HepG2 (cell line): ENCODE data around the gene PLA1A. TPM values are rescaled to one million over a fixed set of nuclear protein-coding genes. Genes with fewer than 3 reads are reported as not detected.

Experiments
- HCFC1 ChIP-seq: fragments of 150-350 bp; IDR thresholded peaks from 2 replicates; pipeline ENCODE4 v1.6.1; 2014; ENCODE audit warnings: low read depth, low read length
- HNF4A ChIP-seq: sonication (generic); formaldehyde crosslinking; IDR thresholded peaks from 2 replicates; pipeline ENCODE4 v1.4.0; 2020; ENCODE audit warnings: missing genetic modification reagents
- MTF2 ChIP-seq: sonication (generic); formaldehyde crosslinking; IDR thresholded peaks from 2 replicates; pipeline ENCODE4 v1.5.0; 2020; ENCODE audit warnings: missing genetic modification reagents, borderline replicate concordance
- NFIC ChIP-seq: IDR thresholded peaks from 2 replicates; pipeline ENCODE4 v1.6.1; 2012; ENCODE audit warnings: mild to moderate bottlenecking, low read length, inconsistent platforms
- NFYC ChIP-seq: IDR thresholded peaks from 2 replicates; pipeline ENCODE4 v1.6.1; 2016; ENCODE audit warnings: missing genetic modification reagents, missing compliant biosample characterization
- THYN1 ChIP-seq: sonication (generic); formaldehyde crosslinking; IDR thresholded peaks from 2 replicates; pipeline ENCODE4 v1.8.1; 2023; ENCODE audit warnings: low read depth, mild to moderate bottlenecking, moderate library complexity, missing genetic modification reagents, borderline replicate concordance
- YEATS4 ChIP-seq: sonication (generic); formaldehyde crosslinking; IDR thresholded peaks from 2 replicates; pipeline ENCODE4 v1.4.0; 2020; ENCODE audit warnings: missing genetic modification reagents, borderline replicate concordance
- ZNF121 ChIP-seq: sonication (generic); formaldehyde crosslinking; IDR thresholded peaks from 2 replicates; pipeline ENCODE4 v1.5.0; 2020; ENCODE audit warnings: mild to moderate bottlenecking, missing genetic modification reagents
- ZNF292 ChIP-seq: sonication (generic); formaldehyde crosslinking; IDR thresholded peaks from 2 replicates; pipeline ENCODE4 v1.8.1; 2022; ENCODE audit warnings: mild to moderate bottlenecking, low read depth, missing genetic modification reagents, borderline replicate concordance
- ZNF343 ChIP-seq: sonication (generic); formaldehyde crosslinking; IDR thresholded peaks from 2 replicates; pipeline ENCODE4 v1.4.0; 2020; ENCODE audit warnings: mild to moderate bottlenecking, missing genetic modification reagents
- ZNF556 ChIP-seq: sonication (generic); formaldehyde crosslinking; IDR thresholded peaks from 2 replicates; pipeline ENCODE4 v1.4.0; 2020; ENCODE audit warnings: mild to moderate bottlenecking, missing genetic modification reagents, borderline replicate concordance
- ZNF570 ChIP-seq: sonication (generic); formaldehyde crosslinking; IDR thresholded peaks from 2 replicates; pipeline ENCODE4 v1.4.0; 2020; ENCODE audit warnings: mild to moderate bottlenecking, missing genetic modification reagents, borderline replicate concordance
- ZNF605 ChIP-seq: sonication (generic); formaldehyde crosslinking; IDR thresholded peaks from 2 replicates; pipeline ENCODE4 v1.8.0; 2022; ENCODE audit warnings: mild to moderate bottlenecking, missing genetic modification reagents
- ZNF772 ChIP-seq: sonication (generic); formaldehyde crosslinking; IDR thresholded peaks from 2 replicates; pipeline ENCODE4 v1.5.0; 2020; ENCODE audit warnings: mild to moderate bottlenecking, missing genetic modification reagents
- polyA plus RNA-seq, 8 experiments: library from polyadenylated mRNA; depleted of rRNA in 3 of 8; stranded (reverse) in 7 of 8; unstranded in 1 of 8; fragments of >200 nt; fragmentation: Illumina TruSeq in 4 of 8; extraction: Trizol in 4 of 8; gene quantifications; 2 replicates each; pipeline versions ENCODE4 v1.2.1 to v1.2.3, GENCODE V29; 2011 to 2016; ENCODE audit warnings: low read depth in 4 of 8, missing spikeins in 1 of 8, mixed read lengths in 1 of 8; ENCODE audit not compliant: insufficient read depth in 1 of 8
- total RNA-seq, 5 experiments: library from RNA; depleted of rRNA; stranded (reverse); fragments of >200 nt; fragmentation: Illumina TruSeq; extraction: Trizol; gene quantifications; 2 replicates each; pipeline ENCODE4 v1.2.3, GENCODE V29; 2016; ENCODE audit warnings: low read depth in 1 of 5
- TF ChIP-seq, protein P1 (sequence below): sonication (generic); formaldehyde crosslinking; IDR thresholded peaks from 2 replicates; pipeline ENCODE4 v1.4.0; 2020; ENCODE audit warnings: missing genetic modification reagents, borderline replicate concordance
- TF ChIP-seq, protein P2 (sequence below): sonication (generic); formaldehyde crosslinking; IDR thresholded peaks from 2 replicates; pipeline ENCODE4 v1.9.0; 2022; ENCODE audit warnings: missing genetic modification reagents, mild to moderate bottlenecking, borderline replicate concordance
- TF ChIP-seq, protein P3 (sequence below): sonication (generic); formaldehyde crosslinking; IDR thresholded peaks from 2 replicates; pipeline ENCODE4 v1.4.0; 2020; ENCODE audit warnings: missing genetic modification reagents, borderline replicate concordance
- TF ChIP-seq, protein P4 (sequence below): sonication (generic); formaldehyde crosslinking; IDR thresholded peaks from 2 replicates; pipeline ENCODE4 v1.4.0; 2020; ENCODE audit warnings: low read depth, mild to moderate bottlenecking, missing genetic modification reagents

Gene PLA1A
- total and polyA plus RNA-seq, 2 of the 13 experiments (the other 11 are each of a cell fraction or from before 2014, with no cell fraction given) = 0.11 to 0.18 TPM

DNA sequence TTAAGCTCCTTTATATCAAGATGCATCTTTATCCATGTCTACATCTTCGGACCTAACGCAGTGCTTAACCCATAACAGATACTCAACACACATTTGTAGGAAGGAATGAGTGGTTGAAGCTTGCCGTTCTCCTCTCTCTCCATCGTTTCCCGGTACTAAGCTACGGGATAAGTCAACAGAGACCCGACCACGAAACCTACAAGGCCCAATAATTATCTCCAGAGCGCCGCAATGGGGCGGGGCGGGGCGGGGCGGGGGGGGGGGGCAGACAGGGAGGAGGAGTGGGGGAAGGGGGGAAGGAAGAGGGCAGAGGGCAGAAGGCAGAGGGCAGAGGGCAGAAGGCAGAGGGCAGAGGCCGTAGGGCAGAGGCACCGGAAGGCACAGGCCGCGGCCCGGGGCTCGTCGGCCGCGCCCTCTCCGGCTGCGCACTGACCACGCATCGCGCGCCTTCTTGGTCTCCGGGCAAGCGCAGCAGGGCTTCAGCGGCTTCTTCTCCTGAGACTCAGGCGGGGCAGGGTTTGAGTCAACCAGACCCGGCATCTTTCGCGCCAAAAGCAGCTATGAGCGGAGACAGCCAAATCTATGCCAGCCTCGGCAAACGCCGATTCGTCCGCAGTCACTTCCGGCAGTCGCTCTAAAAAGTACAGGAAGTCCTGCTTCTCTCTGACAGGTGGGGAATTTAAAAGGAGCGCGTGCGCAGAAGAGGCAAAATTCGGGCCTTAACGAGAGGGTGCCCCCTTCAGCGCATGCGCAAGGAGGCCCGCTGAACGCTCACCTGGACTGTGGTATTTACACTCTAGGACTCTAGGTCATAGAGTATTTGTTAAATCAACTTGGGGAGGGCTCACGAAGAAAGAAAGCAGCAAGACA, 79.3 kb downstream of the PLA1A start, which contains the start of gene COX17 (continued):
- TF ChIP-seq, protein P1, sequence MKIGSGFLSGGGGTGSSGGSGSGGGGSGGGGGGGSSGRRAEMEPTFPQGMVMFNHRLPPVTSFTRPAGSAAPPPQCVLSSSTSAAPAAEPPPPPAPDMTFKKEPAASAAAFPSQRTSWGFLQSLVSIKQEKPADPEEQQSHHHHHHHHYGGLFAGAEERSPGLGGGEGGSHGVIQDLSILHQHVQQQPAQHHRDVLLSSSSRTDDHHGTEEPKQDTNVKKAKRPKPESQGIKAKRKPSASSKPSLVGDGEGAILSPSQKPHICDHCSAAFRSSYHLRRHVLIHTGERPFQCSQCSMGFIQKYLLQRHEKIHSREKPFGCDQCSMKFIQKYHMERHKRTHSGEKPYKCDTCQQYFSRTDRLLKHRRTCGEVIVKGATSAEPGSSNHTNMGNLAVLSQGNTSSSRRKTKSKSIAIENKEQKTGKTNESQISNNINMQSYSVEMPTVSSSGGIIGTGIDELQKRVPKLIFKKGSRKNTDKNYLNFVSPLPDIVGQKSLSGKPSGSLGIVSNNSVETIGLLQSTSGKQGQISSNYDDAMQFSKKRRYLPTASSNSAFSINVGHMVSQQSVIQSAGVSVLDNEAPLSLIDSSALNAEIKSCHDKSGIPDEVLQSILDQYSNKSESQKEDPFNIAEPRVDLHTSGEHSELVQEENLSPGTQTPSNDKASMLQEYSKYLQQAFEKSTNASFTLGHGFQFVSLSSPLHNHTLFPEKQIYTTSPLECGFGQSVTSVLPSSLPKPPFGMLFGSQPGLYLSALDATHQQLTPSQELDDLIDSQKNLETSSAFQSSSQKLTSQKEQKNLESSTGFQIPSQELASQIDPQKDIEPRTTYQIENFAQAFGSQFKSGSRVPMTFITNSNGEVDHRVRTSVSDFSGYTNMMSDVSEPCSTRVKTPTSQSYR (CRISPR knock-in tag) = peak; percentile 71; the same call in 1 of the 2 replicates
- TF ChIP-seq ZNF772 (CRISPR knock-in tag) (peak; percentile 90), ZNF605 (peak; percentile 39; the same call in 1 of the 2 replicates), ZNF556 (CRISPR knock-in tag) (peak; percentile 72; the same call in 1 of the 2 replicates), ZNF121 (CRISPR knock-in tag) (no peak; the same call in 1 of the 2 replicates), ZNF292 (CRISPR knock-in tag) (no peak), YEATS4 (CRISPR knock-in tag) (peak; percentile 87), NFYC (CRISPR knock-in tag) (peak; percentile 69), HNF4A (CRISPR knock-in tag) (peak; percentile 64), ZNF343 (no peak), MTF2 (CRISPR knock-in tag) (peak; percentile 67; the same call in 1 of the 2 replicates), ZNF570 (CRISPR knock-in tag) (no peak), NFIC (no peak), THYN1 (CRISPR knock-in tag) (no peak), HCFC1 (peak; percentile 42; the same call in 1 of the 2 replicates)
- TF ChIP-seq, protein P2, sequence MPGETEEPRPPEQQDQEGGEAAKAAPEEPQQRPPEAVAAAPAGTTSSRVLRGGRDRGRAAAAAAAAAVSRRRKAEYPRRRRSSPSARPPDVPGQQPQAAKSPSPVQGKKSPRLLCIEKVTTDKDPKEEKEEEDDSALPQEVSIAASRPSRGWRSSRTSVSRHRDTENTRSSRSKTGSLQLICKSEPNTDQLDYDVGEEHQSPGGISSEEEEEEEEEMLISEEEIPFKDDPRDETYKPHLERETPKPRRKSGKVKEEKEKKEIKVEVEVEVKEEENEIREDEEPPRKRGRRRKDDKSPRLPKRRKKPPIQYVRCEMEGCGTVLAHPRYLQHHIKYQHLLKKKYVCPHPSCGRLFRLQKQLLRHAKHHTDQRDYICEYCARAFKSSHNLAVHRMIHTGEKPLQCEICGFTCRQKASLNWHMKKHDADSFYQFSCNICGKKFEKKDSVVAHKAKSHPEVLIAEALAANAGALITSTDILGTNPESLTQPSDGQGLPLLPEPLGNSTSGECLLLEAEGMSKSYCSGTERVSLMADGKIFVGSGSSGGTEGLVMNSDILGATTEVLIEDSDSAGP (CRISPR knock-in tag) = peak; percentile 71; the same call in 1 of the 2 replicates
- TF ChIP-seq, protein P3, sequence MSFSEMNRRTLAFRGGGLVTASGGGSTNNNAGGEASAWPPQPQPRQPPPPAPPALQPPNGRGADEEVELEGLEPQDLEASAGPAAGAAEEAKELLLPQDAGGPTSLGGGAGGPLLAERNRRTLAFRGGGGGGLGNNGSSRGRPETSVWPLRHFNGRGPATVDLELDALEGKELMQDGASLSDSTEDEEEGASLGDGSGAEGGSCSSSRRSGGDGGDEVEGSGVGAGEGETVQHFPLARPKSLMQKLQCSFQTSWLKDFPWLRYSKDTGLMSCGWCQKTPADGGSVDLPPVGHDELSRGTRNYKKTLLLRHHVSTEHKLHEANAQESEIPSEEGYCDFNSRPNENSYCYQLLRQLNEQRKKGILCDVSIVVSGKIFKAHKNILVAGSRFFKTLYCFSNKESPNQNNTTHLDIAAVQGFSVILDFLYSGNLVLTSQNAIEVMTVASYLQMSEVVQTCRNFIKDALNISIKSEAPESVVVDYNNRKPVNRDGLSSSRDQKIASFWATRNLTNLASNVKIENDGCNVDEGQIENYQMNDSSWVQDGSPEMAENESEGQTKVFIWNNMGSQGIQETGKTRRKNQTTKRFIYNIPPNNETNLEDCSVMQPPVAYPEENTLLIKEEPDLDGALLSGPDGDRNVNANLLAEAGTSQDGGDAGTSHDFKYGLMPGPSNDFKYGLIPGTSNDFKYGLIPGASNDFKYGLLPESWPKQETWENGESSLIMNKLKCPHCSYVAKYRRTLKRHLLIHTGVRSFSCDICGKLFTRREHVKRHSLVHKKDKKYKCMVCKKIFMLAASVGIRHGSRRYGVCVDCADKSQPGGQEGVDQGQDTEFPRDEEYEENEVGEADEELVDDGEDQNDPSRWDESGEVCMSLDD (CRISPR knock-in tag) = no peak
- TF ChIP-seq, protein P4, sequence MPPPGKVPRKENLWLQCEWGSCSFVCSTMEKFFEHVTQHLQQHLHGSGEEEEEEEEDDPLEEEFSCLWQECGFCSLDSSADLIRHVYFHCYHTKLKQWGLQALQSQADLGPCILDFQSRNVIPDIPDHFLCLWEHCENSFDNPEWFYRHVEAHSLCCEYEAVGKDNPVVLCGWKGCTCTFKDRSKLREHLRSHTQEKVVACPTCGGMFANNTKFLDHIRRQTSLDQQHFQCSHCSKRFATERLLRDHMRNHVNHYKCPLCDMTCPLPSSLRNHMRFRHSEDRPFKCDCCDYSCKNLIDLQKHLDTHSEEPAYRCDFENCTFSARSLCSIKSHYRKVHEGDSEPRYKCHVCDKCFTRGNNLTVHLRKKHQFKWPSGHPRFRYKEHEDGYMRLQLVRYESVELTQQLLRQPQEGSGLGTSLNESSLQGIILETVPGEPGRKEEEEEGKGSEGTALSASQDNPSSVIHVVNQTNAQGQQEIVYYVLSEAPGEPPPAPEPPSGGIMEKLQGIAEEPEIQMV = no peak
